Right lobe of liver (tissue), 6 donors: ENCODE data around the gene FAM72B. TPM values are rescaled to one million over a fixed set of nuclear protein-coding genes. Genes with fewer than 3 reads are reported as not detected.
"Not testable (repeated sequence)": the region's sequence is repeated elsewhere in the genome, so short reads cannot be mapped to it uniquely, and the experiment has no call there.

Experiments used
- ATAC-seq, 4 donors: fragments of 200-7000 bp; cut with Tn5 transposase; one replicate each; pipeline ENCODE4 v1.9.1; 2020; ENCODE audit warnings: mild to moderate bottlenecking in 4 of 4, moderate library complexity in 4 of 4
- DNase-seq, 3 donors: peaks; one replicate each; pipeline ENCODE4 v3.0.0-alpha.2; 2020
- H3K27ac ChIP-seq, 3 donors: fragments of 200-600 bp; one replicate each; pipeline ENCODE4 v1.8.0; 2022
- H3K27me3 ChIP-seq, 2 donors: fragments of 200-600 bp; one replicate each; pipeline ENCODE4 v1.8.0; 2022
- H3K36me3 ChIP-seq, 4 donors: fragments of 200-600 bp; sonication (generic) in 1 of 4; one replicate each; pipeline versions ENCODE4 v1.5.1 to v1.8.0; 2017 to 2022; ENCODE audit warnings: control low read depth in 1 of 4
- H3K4me1 ChIP-seq, 4 donors: fragments of 200-600 bp; sonication (generic) in 1 of 4; one replicate each; pipeline versions ENCODE4 v1.5.1 to v1.8.0; 2017 to 2022; ENCODE audit warnings: control low read depth in 1 of 4
- H3K4me3 ChIP-seq, 3 donors: fragments of 200-600 bp; one replicate each; pipeline ENCODE4 v1.8.0; 2022
- H3K9me3 ChIP-seq, 4 donors: fragments of 200-600 bp; sonication (generic) in 1 of 4; one replicate each; pipeline versions ENCODE4 v1.5.1 to v1.8.0; 2017 to 2022; ENCODE audit warnings: control low read depth in 1 of 4
- CTCF ChIP-seq, 4 donors: fragments of 200-600 bp in 3 of 4; fragments of 450-650 bp in 1 of 4; IDR thresholded peaks; one replicate each; pipeline versions ENCODE4 v1.5.1 to v1.8.0; 2016 to 2022; ENCODE audit warnings: antibody characterized with exemption in 4 of 4, mild to moderate bottlenecking in 2 of 4
- WGBS: methylation state at CpG from one replicate; pipeline ENCODE4 v1.1.6; 2018; ENCODE audit warnings: low coverage, low lambda C conversion rate; ENCODE audit not compliant: insufficient coverage; ENCODE audit errors: missing lambda C conversion rate; 5-methylcytosine and 5-hydroxymethylcytosine counted together
- intact Hi-C, 2 donors: fragments of 100-400 bp; cut with DNase I; formaldehyde crosslinking; loops; one replicate each; pipeline versions ENCODE4 v1.11.2 to v1.14.1; 2022
- total RNA-seq, 6 experiments: library from RNA; depleted of rRNA in 2 of 6; stranded (reverse); fragments of >200 nt in 2 of 6; fragmentation: NEBNext Ultra II Directional in 3 of 6; extraction: Animal tissue kit (Norgen Biotek cat#: 25700) in 3 of 6; gene quantifications; one replicate each; pipeline versions ENCODE4 v1.1.0 to v1.2.4, GENCODE V29; 2016 to 2023
- donor health status: DM: no; HTN: yes; CAD: no.
- donor health status: DM: no; HTN: no; CAD: no.
- donor health status: DM: no; HTN: no; CAD: no.
- donor health status: DM: no; HTN: yes; CAD: no.
- donor health status: DM: no; HTN: yes; CAD: no.

FAM72B gene
- total RNA-seq, 6 experiments from 2014 or later: 0.38 to 0.68 (median 0.64) TPM; not detected in 2

GRCh38 chr1:121163850-121164757 is 20.0 kb downstream of the FAM72B start:
- H3K36me3 ChIP-seq, DNase-seq, H3K27me3 ChIP-seq, intact Hi-C loops, H3K4me1 ChIP-seq, H3K4me3 ChIP-seq, ATAC-seq, H3K27ac ChIP-seq, H3K9me3 ChIP-seq: not testable (repeated sequence)
- 78% methylated on average over 3 of the region's 5 CpGs for WGBS

GRCh38 chr1:121161199-121161901 is 22.8 kb downstream of the FAM72B start:
- WGBS: 70% methylated on average over 3 of the region's 6 CpGs
- DNase-seq, H3K4me3 ChIP-seq, H3K4me1 ChIP-seq, H3K27ac ChIP-seq, H3K27me3 ChIP-seq, ATAC-seq, H3K9me3 ChIP-seq, H3K36me3 ChIP-seq, intact Hi-C loops: not testable (repeated sequence)

- intact Hi-C loops, H3K4me3 ChIP-seq, H3K27ac ChIP-seq, H3K36me3 ChIP-seq, H3K4me1 ChIP-seq, ATAC-seq, H3K27me3 ChIP-seq, DNase-seq, H3K9me3 ChIP-seq: not testable (repeated sequence)
- 81% methylated on average over 2 of the region's 2 CpGs for WGBS
Observed at GRCh38 chr1:121160118-121160517, 24.0 kb downstream of the FAM72B start.

GRCh38 chr1:121157609-121158008 is 26.5 kb downstream of the FAM72B start:
- 83% methylated on average over 1 of the region's 2 CpGs for WGBS
- H3K4me1 ChIP-seq, H3K4me3 ChIP-seq, DNase-seq, H3K27ac ChIP-seq, H3K27me3 ChIP-seq, intact Hi-C loops, H3K9me3 ChIP-seq, H3K36me3 ChIP-seq: not testable (repeated sequence)
- ATAC-seq: peak in 1 of 4 donors; percentile 27

GRCh38 chr1:121156958-121157603 is 27.1 kb downstream of the FAM72B start:
- WGBS: no CpG with 5 or more reads among the region's 4 CpGs
- H3K27ac ChIP-seq, intact Hi-C loops, H3K36me3 ChIP-seq, H3K4me1 ChIP-seq, H3K4me3 ChIP-seq, H3K9me3 ChIP-seq, H3K27me3 ChIP-seq, DNase-seq: not testable (repeated sequence)
- peak; percentile 50 to 90 (median 80) for ATAC-seq

- H3K27me3 ChIP-seq, H3K4me3 ChIP-seq, H3K27ac ChIP-seq, DNase-seq, H3K9me3 ChIP-seq, H3K4me1 ChIP-seq, intact Hi-C loops, H3K36me3 ChIP-seq: not testable (repeated sequence)
- 77% methylated on average over 6 of the region's 6 CpGs for WGBS
- TF ChIP-seq CTCF (IDR thresholded peaks at IDR 0.05): peak in 3 of 4 donors; percentile 19 to 35 (median 32)
- ATAC-seq: peak; percentile 69 to 76 (median 71)
Observed at GRCh38 chr1:121155671-121156358, 28.3 kb downstream of the FAM72B start.

GRCh38 chr1:121154811-121155210 is 29.3 kb downstream of the FAM72B start:
- H3K9me3 ChIP-seq, H3K4me1 ChIP-seq, intact Hi-C loops, H3K4me3 ChIP-seq, H3K36me3 ChIP-seq, H3K27me3 ChIP-seq, H3K27ac ChIP-seq, DNase-seq: not testable (repeated sequence)
- 40% methylated on average over 1 of the region's 2 CpGs for WGBS
- ATAC-seq: peak in 1 of 4 donors; percentile 57

- H3K9me3 ChIP-seq, H3K27ac ChIP-seq, H3K4me1 ChIP-seq, ATAC-seq, DNase-seq, H3K27me3 ChIP-seq, H3K4me3 ChIP-seq, intact Hi-C loops, H3K36me3 ChIP-seq: not testable (repeated sequence)
Observed at GRCh38 chr1:121152788-121153187, 31.4 kb downstream of the FAM72B start.

- ATAC-seq, H3K27me3 ChIP-seq, H3K4me1 ChIP-seq, H3K9me3 ChIP-seq, DNase-seq, H3K4me3 ChIP-seq, H3K36me3 ChIP-seq, H3K27ac ChIP-seq, intact Hi-C loops: not testable (repeated sequence)
- WGBS: 80% methylated on average over 1 of the region's 1 CpG
Observed at GRCh38 chr1:121151294-121151693, 32.8 kb downstream of the FAM72B start.
